ENCODE measurements around the gene PTH1R. TPM values are rescaled to one million over a fixed set of nuclear protein-coding genes. Genes with fewer than 3 reads are reported as not detected.

Gene PTH1R
- total RNA-seq, 1 donor from 2014 or later = 13.0 TPM

- Histone ChIP-seq H3K27ac (no peak overlapping the region), H3K9me3 (no peaks in the 10 kb centered on the region), H3K27me3 (no peaks in the 10 kb centered on the region), H3K4me1 (peaks cover under 1% of the 10 kb centered on the region), H3K4me3 (no peak overlapping the region), H3K36me3 (no peaks in the 10 kb centered on the region)
- intact Hi-C loops (cut with DNase I) = no loop called here
- no peak for DNase-seq (ENCODE audit: extremely low spot score in 2 of 2)
- TF ChIP-seq POLR2AphosphoS5 (IDR thresholded peaks at IDR 0.05; ENCODE audit: insufficient read depth in 1 of 2, low read depth in 1 of 2) (no peak), POLR2A (IDR thresholded peaks at IDR 0.05) (no peak), CTCF (IDR thresholded peaks at IDR 0.05) (no peak)
Observed at GRCh38 chr3:46852839-46853355, 24.6 kb upstream of the PTH1R start.

GRCh38 chr3:46853441-46854415, 23.8 kb upstream of the PTH1R start:
- Histone ChIP-seq H3K27me3 (no peaks in the 10 kb centered on the region), H3K36me3 (no peaks in the 10 kb centered on the region), H3K9me3 (no peaks in the 10 kb centered on the region), H3K4me3 (no peak overlapping the region), H3K27ac (no peak overlapping the region), H3K4me1 (no peaks in the 10 kb centered on the region)
- TF ChIP-seq POLR2AphosphoS5 (IDR thresholded peaks at IDR 0.05; ENCODE audit: insufficient read depth in 1 of 2, low read depth in 1 of 2) (no peak), POLR2A (IDR thresholded peaks at IDR 0.05) (no peak), CTCF (IDR thresholded peaks at IDR 0.05) (no peak)
- no peak for DNase-seq (ENCODE audit: extremely low spot score in 2 of 2)
- intact Hi-C loops (cut with DNase I) = no loop called here

- Histone ChIP-seq H3K4me3 (no peak overlapping the region), H3K36me3 (no peaks in the 10 kb centered on the region), H3K4me1 (no peaks in the 10 kb centered on the region), H3K27me3 (no peaks in the 10 kb centered on the region), H3K9me3 (no peaks in the 10 kb centered on the region), H3K27ac (no peak overlapping the region)
- no peak for DNase-seq (ENCODE audit: extremely low spot score in 2 of 2)
- TF ChIP-seq POLR2A (IDR thresholded peaks at IDR 0.05) (no peak), CTCF (IDR thresholded peaks at IDR 0.05) (no peak), POLR2AphosphoS5 (IDR thresholded peaks at IDR 0.05; ENCODE audit: insufficient read depth in 1 of 2, low read depth in 1 of 2) (no peak)
- intact Hi-C loops (cut with DNase I) = no loop called here
Observed at GRCh38 chr3:46854555-46854991, 22.9 kb upstream of the PTH1R start.

GRCh38 chr3:46856576-46857471, 20.7 kb upstream of the PTH1R start:
- no peak for DNase-seq (ENCODE audit: extremely low spot score in 2 of 2)
- H3K4me1 ChIP-seq = no peaks in the 10 kb centered on the region
- no peaks in the 10 kb centered on the region for H3K27me3 ChIP-seq
- no peaks in the 10 kb centered on the region for H3K36me3 ChIP-seq
- H3K27ac ChIP-seq = no peak overlapping the region
- TF ChIP-seq CTCF (IDR thresholded peaks at IDR 0.05) (no peak), POLR2AphosphoS5 (IDR thresholded peaks at IDR 0.05; ENCODE audit: insufficient read depth in 1 of 2, low read depth in 1 of 2) (no peak), POLR2A (IDR thresholded peaks at IDR 0.05) (no peak)
- intact Hi-C loops (cut with DNase I) = no loop called here
- no peaks in the 10 kb centered on the region for H3K9me3 ChIP-seq
- no peak overlapping the region for H3K4me3 ChIP-seq

Measured in vagina (tissue), 2 donors.